Left lung (tissue), 10 donors: ENCODE data around the gene STAB1. TPM values are rescaled to one million over a fixed set of nuclear protein-coding genes. Genes with fewer than 3 reads are reported as not detected.

ENCODE experiments used
- ATAC-seq: fragments of 200-7000 bp; cut with Tn5 transposase; one replicate; pipeline ENCODE4 v1.9.1; 2020; ENCODE audit warnings: moderate library complexity
- DNase-seq, 4 donors: peaks; one replicate each; pipeline ENCODE4 v3.0.0-alpha.2; 2013 to 2020
- H3K27ac ChIP-seq, 2 donors: fragments of 200-600 bp; sonication (generic) in 1 of 2; one replicate each; pipeline versions ENCODE4 v1.5.0 to v1.8.0; 2020 to 2021
- H3K27me3 ChIP-seq, 2 donors: fragments of 200-600 bp; sonication (generic) in 1 of 2; one replicate each; pipeline versions ENCODE4 v1.5.0 to v1.8.0; 2020 to 2021
- H3K36me3 ChIP-seq, 2 donors: fragments of 200-600 bp; sonication (generic) in 1 of 2; one replicate each; pipeline versions ENCODE4 v1.5.0 to v1.8.0; 2020 to 2021
- H3K4me1 ChIP-seq, 2 donors: fragments of 200-600 bp; one replicate each; pipeline ENCODE4 v1.8.0; 2021
- H3K4me3 ChIP-seq, 2 donors: fragments of 200-600 bp; sonication (generic) in 1 of 2; one replicate each; pipeline versions ENCODE4 v1.5.0 to v1.8.0; 2020 to 2021; ENCODE audit warnings: mild to moderate bottlenecking in 1 of 2
- H3K9me3 ChIP-seq, 2 donors: fragments of 200-600 bp; sonication (generic) in 1 of 2; one replicate each; pipeline versions ENCODE4 v1.5.0 to v1.8.0; 2020 to 2021
- intact Hi-C, 2 donors: fragments of 100-400 bp; cut with DNase I; formaldehyde crosslinking; loops; one replicate each; pipeline versions ENCODE4 v1.11.2 to v1.14.2; 2022
- polyA plus RNA-seq, 6 donors: library from polyadenylated mRNA; unstranded; fragments of 120-200 nt; gene quantifications; one replicate each; pipeline ENCODE4 v1.2.1, GENCODE V29; 2013; ENCODE audit not compliant: insufficient read length in 6 of 6
- total RNA-seq, 2 donors: library from RNA; stranded (reverse); fragmentation: NEBNext Ultra II Directional; extraction: Animal tissue kit (Norgen Biotek cat#: 25700); gene quantifications; one replicate each; pipeline ENCODE4 v1.2.1, GENCODE V29; 2021
- TF ChIP-seq, protein P1 (sequence below), 2 donors: fragments of 200-600 bp; sonication (generic) in 1 of 2; IDR thresholded peaks; one replicate each; pipeline versions ENCODE4 v1.5.0 to v1.8.0; 2021; ENCODE audit warnings: antibody characterized with exemption in 2 of 2
- donor health status: DM: no; HTN: yes; CAD: no.
- donor health status: DM: no; HTN: no; CAD: no.

The STAB1 gene
- total and polyA plus RNA-seq, 8 donors = 46.5 to 334 (median 51.4) TPM

DNA sequence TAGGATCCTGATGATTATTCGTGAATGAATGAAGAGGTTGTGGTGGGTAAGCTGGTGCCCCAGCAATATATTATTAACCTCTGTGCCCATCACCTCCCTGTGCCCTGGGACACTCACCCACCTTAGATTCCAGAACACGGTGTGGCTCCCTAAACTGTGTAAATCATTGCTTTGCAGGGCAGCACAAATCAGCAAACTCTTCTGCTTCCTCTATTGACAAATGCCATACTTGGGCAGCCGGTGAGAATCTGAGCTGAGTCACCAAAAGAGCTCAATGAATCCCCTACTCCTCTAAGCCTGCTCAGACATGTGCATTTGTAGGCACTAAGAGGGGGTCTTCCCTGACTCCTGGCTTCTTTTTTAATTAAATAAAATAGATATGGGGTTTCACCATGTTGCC, 57.0 kb downstream of the STAB1 start:
- no peak for DNase-seq
- ATAC-seq = peak; percentile 84
- Histone ChIP-seq H3K27me3 (no peaks in the 10 kb centered on the region), H3K9me3 (no peaks in the 10 kb centered on the region), H3K4me1 (no peaks in the 10 kb centered on the region), H3K36me3 (peaks cover 0 to 92% of the 10 kb centered on the region in 2 donors), H3K4me3 (no peak overlapping the region), H3K27ac (no peak overlapping the region)
- intact Hi-C loops = no loop called here
- TF ChIP-seq, protein P1, sequence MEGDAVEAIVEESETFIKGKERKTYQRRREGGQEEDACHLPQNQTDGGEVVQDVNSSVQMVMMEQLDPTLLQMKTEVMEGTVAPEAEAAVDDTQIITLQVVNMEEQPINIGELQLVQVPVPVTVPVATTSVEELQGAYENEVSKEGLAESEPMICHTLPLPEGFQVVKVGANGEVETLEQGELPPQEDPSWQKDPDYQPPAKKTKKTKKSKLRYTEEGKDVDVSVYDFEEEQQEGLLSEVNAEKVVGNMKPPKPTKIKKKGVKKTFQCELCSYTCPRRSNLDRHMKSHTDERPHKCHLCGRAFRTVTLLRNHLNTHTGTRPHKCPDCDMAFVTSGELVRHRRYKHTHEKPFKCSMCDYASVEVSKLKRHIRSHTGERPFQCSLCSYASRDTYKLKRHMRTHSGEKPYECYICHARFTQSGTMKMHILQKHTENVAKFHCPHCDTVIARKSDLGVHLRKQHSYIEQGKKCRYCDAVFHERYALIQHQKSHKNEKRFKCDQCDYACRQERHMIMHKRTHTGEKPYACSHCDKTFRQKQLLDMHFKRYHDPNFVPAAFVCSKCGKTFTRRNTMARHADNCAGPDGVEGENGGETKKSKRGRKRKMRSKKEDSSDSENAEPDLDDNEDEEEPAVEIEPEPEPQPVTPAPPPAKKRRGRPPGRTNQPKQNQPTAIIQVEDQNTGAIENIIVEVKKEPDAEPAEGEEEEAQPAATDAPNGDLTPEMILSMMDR (IDR thresholded peaks at IDR 0.05) = no peak

DNA sequence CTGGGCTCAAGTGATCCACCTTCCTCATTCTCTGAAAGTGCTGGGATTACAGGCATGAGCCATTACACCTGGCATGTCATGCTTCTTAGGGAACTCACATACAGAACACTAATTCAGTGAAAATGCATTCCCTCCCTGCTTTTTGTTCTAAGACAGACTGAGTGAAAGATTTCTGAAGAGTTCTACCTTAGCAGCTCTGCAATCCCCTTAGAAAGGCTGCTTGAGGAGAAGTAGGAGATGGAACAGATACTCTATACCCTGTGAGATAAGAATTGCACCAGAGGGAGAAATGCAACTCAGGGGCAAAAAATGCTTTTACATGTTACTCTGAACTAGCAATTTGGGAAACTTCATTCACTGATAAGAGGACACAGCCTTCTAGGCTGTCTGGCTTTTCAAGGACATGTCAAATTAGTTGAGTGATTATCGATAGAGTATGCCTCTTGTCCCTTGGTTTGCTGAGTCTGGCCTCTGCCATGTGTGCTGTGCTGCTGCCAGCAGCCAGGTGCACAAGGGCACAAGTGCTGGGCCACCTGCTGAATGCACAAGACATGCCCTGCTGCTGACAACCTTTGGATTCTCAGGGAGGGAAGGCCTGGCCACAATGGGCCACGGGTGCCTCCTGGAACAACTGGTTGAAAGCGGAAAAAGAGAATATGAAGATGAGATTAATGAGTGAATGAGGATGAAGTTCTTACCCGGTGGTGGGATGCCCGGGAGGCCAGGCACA, 59.1 kb downstream of the STAB1 start:
- H3K36me3 ChIP-seq = peaks cover 0 to 92% of the 10 kb centered on the region in 2 donors
- intact Hi-C loops = no loop called here
- TF ChIP-seq, protein P1 (IDR thresholded peaks at IDR 0.05) = no peak
- H3K27ac ChIP-seq = no peak overlapping the region
- H3K27me3 ChIP-seq = no peaks in the 10 kb centered on the region
- ATAC-seq = no peak
- H3K4me1 ChIP-seq = no peaks in the 10 kb centered on the region
- H3K9me3 ChIP-seq = no peaks in the 10 kb centered on the region
- DNase-seq = no peak
- no peak overlapping the region for H3K4me3 ChIP-seq

GRCh38 chr3:52555056-52555455, 59.9 kb downstream of the STAB1 start:
- DNase-seq (no peak), ATAC-seq (no peak)
- Histone ChIP-seq H3K4me1 (no peaks in the 10 kb centered on the region), H3K9me3 (no peaks in the 10 kb centered on the region), H3K27ac (no peak overlapping the region), H3K4me3 (no peak overlapping the region), H3K27me3 (no peaks in the 10 kb centered on the region), H3K36me3 (peaks cover 0 to 92% of the 10 kb centered on the region in 2 donors)
- TF ChIP-seq, protein P1 (IDR thresholded peaks at IDR 0.05) = no peak
- intact Hi-C loops = no loop called here

GRCh38 chr3:52557011-52557960, 62.1 kb downstream of the STAB1 start:
- no peak for ATAC-seq
- Histone ChIP-seq H3K27me3 (no peaks in the 10 kb centered on the region), H3K4me1 (no peaks in the 10 kb centered on the region), H3K4me3 (no peak overlapping the region), H3K36me3 (peaks cover 0 to 92% of the 10 kb centered on the region in 2 donors), H3K27ac (no peak overlapping the region), H3K9me3 (no peaks in the 10 kb centered on the region)
- DNase-seq = no peak
- intact Hi-C loops = no loop called here
- TF ChIP-seq, protein P1 (IDR thresholded peaks at IDR 0.05) = no peak

DNA sequence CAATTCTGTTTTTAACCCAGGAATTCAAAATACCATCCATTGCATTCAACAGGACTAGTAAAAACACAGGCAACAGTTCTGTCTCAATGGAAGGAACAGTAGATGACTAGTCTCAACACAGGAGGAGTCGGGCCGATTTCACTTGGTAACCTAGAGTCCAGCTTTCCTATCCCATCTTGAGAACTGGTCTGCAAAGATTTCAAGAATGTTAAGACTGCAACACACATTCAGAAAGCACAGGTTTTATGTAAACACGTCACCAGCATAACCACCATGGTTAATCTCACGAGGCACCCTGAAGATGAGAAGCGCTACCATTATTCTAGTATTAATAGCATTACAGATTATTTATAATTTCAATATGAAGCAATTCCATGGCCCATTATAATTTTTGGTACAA, 63.3 kb downstream of the STAB1 start:
- Histone ChIP-seq H3K27me3 (no peaks in the 10 kb centered on the region), H3K27ac (no peak overlapping the region), H3K4me3 (no peak overlapping the region), H3K4me1 (no peaks in the 10 kb centered on the region), H3K9me3 (no peaks in the 10 kb centered on the region), H3K36me3 (peaks cover 0 to 92% of the 10 kb centered on the region in 2 donors)
- TF ChIP-seq, protein P1 (IDR thresholded peaks at IDR 0.05) = no peak
- ATAC-seq (no peak), DNase-seq (no peak)
- intact Hi-C loops = no loop called here
